ENCODE results near the gene LIN7B.
A peak's percentile ranks its signal among the peaks of the same experiment; 100 is the strongest.
"Not testable (repeated sequence)": the region's sequence is repeated elsewhere in the genome, so short reads cannot be mapped to it uniquely, and the experiment has no call there.

Gene LIN7B

GRCh38 chr19:49113762-49114629 is at the start of gene LIN7B:
TSS of gene LIN7B (plus strand) at chr19:49114370. CDS start at chr19:49114405, 35 bp downstream.
- DNase-seq, result peak; percentile 72
- in situ Hi-C loops (cut with HindIII; ENCODE audit: low pct_ligation_motif_present, low pct_unique_long_range_greater_than_20kb, low sequenced_read_pairs), result no loop called here

GRCh38 chr19:49064768-49065611 is 49.2 kb upstream of the LIN7B start, which contains the start of gene NTF4:
TSS of gene NTF4 (minus strand) at chr19:49064818. CDS start at chr19:49061997, 2,821 bp downstream.
- DNase-seq, result peak; percentile 35
- in situ Hi-C loops (cut with HindIII; ENCODE audit: low pct_ligation_motif_present, low pct_unique_long_range_greater_than_20kb, low sequenced_read_pairs), result no loop called here

DNA sequence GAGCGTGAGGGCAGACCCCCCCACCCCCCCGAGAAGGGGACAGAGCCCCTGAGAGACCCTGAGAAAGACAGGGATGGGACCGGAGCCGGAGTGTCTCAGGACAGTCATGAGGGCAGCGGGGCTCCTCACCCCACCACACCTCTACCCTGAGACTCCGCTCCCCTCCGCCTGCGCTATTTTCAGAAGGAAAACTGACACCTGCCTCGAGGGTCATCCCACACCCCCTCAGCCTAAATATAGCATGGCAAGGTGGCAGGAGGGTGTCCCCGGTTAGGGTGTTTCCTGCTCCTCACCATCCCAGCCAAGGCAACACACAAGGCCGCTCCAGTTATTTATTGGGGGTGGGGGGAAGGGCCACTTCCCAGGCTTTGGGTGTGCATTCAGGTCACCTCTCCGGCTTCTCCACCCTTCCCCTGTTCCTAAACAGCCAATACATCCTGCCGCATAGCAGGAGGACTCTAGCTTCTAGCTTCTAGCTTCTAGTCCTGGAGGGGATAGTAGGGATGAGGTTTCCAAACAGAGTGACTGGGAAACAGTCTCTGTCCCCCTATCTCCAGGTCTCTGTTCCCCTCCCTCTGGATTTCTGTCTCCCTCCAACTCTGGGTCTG is 48.2 kb upstream of the LIN7B start:
- in situ Hi-C loops (cut with HindIII; ENCODE audit: low pct_ligation_motif_present, low pct_unique_long_range_greater_than_20kb, low sequenced_read_pairs), result no loop called here
- DNase-seq, result no peak

- DNase-seq, result no peak
Observed at GRCh38 chr19:49067554-49067953, 46.6 kb upstream of the LIN7B start.

DNA sequence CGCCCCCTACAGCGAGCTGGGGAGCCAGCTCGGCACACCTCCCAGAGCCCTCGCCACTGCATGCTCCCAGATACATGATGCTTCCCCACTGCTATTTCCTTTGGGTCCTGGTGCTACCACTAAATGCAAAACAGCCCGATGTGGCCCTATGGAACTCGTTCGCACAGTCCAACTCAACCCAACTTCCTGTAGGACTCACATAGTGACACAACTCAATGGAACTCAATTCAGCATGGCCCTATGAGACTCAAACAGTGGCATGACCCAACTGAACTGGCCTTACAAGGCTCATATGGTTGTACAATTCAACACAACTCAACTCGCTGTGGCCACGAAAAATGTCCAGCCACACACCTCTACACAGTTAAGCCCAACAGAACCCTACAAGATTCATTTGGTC is 45.1 kb upstream of the LIN7B start:
- no peak for DNase-seq
- in situ Hi-C loops (cut with HindIII; ENCODE audit: low pct_ligation_motif_present, low pct_unique_long_range_greater_than_20kb, low sequenced_read_pairs), result no loop called here

More at GRCh38 chr19:49067554-49067953, 46.6 kb upstream of the LIN7B start:
- in situ Hi-C loops (cut with HindIII; ENCODE audit: low pct_ligation_motif_present, low pct_unique_long_range_greater_than_20kb, low sequenced_read_pairs), result no loop called here

- DNase-seq, result no peak
Observed at GRCh38 chr19:49070416-49070815, 43.8 kb upstream of the LIN7B start.

GRCh38 chr19:49071860-49072547 is 42.2 kb upstream of the LIN7B start:
- DNase-seq, result no peak
- in situ Hi-C loops (cut with HindIII; ENCODE audit: low pct_ligation_motif_present, low pct_unique_long_range_greater_than_20kb, low sequenced_read_pairs), result no loop called here

More at GRCh38 chr19:49070416-49070815, 43.8 kb upstream of the LIN7B start:
- in situ Hi-C loops (cut with HindIII; ENCODE audit: low pct_ligation_motif_present, low pct_unique_long_range_greater_than_20kb, low sequenced_read_pairs), result no loop called here

DNA sequence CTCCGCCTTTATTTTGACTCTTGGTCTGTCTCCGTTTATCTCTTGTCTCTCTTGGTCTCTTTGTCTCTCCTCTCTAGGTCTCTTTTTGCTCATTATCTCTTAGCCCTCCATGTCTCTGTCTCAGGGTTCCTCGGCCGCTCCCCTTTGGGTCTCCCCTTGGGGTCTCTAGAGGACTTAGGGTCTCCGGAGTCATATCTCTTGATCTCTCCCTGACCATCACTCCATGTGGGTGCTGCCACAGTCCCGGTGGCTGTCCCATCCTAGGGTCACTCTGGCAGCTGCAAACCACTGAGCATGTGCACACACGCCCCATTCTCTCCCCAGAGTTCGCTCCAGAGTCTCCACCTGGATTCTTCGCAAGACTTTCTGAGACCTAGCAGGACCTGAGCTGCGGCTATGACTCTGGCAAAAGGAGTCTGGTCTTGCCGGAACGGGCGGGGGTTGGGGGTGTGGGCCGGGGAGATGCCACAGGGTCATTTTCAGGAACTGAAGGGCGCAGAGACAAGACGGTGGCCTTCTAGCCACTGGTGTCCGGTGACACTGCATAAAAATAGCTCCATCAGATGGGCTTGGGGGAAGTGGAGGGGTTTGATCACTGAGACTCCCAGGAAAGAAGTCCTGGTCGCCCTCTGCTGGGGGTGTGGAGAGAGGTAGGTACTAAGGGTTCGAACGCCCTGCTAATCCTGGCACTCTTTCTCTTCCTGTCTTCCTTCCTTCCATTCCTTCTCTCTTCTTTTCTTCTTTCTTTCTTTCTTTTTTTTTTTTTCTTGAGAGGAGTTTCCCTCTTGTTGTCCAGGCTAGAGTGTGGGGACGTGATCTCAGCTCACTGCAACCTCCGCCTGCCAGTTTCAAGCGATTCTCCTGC is 40.4 kb upstream of the LIN7B start:
- in situ Hi-C loops (cut with HindIII; ENCODE audit: low pct_ligation_motif_present, low pct_unique_long_range_greater_than_20kb, low sequenced_read_pairs), result no loop called here
- peak; percentile 35 for DNase-seq

GRCh38 chr19:49074869-49075268 is 39.3 kb upstream of the LIN7B start:
- peak; percentile 66 for DNase-seq
- in situ Hi-C loops (cut with HindIII; ENCODE audit: low pct_ligation_motif_present, low pct_unique_long_range_greater_than_20kb, low sequenced_read_pairs), result not testable (repeated sequence)

GRCh38 chr19:49080392-49080791 is 33.8 kb upstream of the LIN7B start:
- in situ Hi-C loops (cut with HindIII; ENCODE audit: low pct_ligation_motif_present, low pct_unique_long_range_greater_than_20kb, low sequenced_read_pairs), result no loop called here
- no peak for DNase-seq

GRCh38 chr19:49081273-49081672 is 32.9 kb upstream of the LIN7B start:
- DNase-seq, result no peak
- in situ Hi-C loops (cut with HindIII; ENCODE audit: low pct_ligation_motif_present, low pct_unique_long_range_greater_than_20kb, low sequenced_read_pairs), result no loop called here

- in situ Hi-C loops (cut with HindIII; ENCODE audit: low pct_ligation_motif_present, low pct_unique_long_range_greater_than_20kb, low sequenced_read_pairs), result no loop called here
- no peak for DNase-seq
Observed at GRCh38 chr19:49084206-49085019, 29.8 kb upstream of the LIN7B start.

- peak; percentile 98 for DNase-seq
- in situ Hi-C loops (cut with HindIII; ENCODE audit: low pct_ligation_motif_present, low pct_unique_long_range_greater_than_20kb, low sequenced_read_pairs), result no loop called here
Observed at GRCh38 chr19:49085020-49085867, 28.9 kb upstream of the LIN7B start, which contains the start of gene SNRNP70. TSS of gene SNRNP70 (plus strand) at chr19:49085451. CDS start at chr19:49086415, 964 bp downstream.

DNA sequence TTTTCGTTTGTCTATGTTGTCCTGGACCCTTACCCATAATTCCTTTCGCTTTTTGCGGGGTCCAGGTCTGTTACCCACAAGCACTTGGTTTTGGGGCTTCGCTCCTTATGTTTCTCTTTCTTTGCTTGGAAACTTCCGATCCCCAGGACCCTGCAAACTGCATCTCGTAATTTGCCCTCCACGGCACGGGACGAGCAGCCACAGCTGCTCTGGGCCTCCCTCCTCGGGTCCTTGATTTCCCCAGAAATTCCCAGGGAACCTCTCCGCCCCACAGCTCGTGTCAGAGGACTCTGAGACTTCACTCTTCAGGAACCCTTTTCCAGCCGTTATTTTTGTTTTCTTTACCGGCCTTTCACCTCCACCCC is 28.3 kb upstream of the LIN7B start:
- in situ Hi-C loops (cut with HindIII; ENCODE audit: low pct_ligation_motif_present, low pct_unique_long_range_greater_than_20kb, low sequenced_read_pairs), result no loop called here
- DNase-seq, result no peak

- in situ Hi-C loops (cut with HindIII; ENCODE audit: low pct_ligation_motif_present, low pct_unique_long_range_greater_than_20kb, low sequenced_read_pairs), result no loop called here
Observed at GRCh38 chr19:49086296-49086695, 27.9 kb upstream of the LIN7B start.

More at GRCh38 chr19:49086296-49086695, 27.9 kb upstream of the LIN7B start:
- DNase-seq, result no peak

Measured in ACHN (cell line).